Skeletal muscle tissue (tissue), 4 donors: ENCODE data around the gene NAXD. TPM values are rescaled to one million over a fixed set of nuclear protein-coding genes. Genes with fewer than 3 reads are reported as not detected.

Experiments used
- H3K27ac ChIP-seq: one replicate; pipeline ENCODE4 v1.7.0; 2013; ENCODE audit warnings: mild to moderate bottlenecking, low read depth, low read length, inconsistent platforms
- H3K27me3 ChIP-seq, 3 donors: one replicate each; pipeline ENCODE4 v1.7.0; 2013; ENCODE audit warnings: low read length in 3 of 3; ENCODE audit not compliant: control insufficient read depth in 3 of 3, insufficient read depth in 3 of 3
- H3K36me3 ChIP-seq, 3 donors: one replicate each; pipeline ENCODE4 v1.7.0; 2013; ENCODE audit warnings: low read length in 3 of 3; ENCODE audit not compliant: control insufficient read depth in 3 of 3, insufficient read depth in 3 of 3
- H3K4me1 ChIP-seq, 3 donors: one replicate each; pipeline ENCODE4 v1.7.0; 2013; ENCODE audit warnings: low read length in 3 of 3, mild to moderate bottlenecking in 3 of 3; ENCODE audit not compliant: control insufficient read depth in 3 of 3, insufficient read depth in 3 of 3
- H3K4me3 ChIP-seq, 3 donors: one replicate each; pipeline ENCODE4 v1.7.0; 2013; ENCODE audit warnings: low read length in 3 of 3
- H3K9ac ChIP-seq, 3 donors: one replicate each; pipeline ENCODE4 v1.7.0; 2013; ENCODE audit warnings: low read length in 3 of 3, mild to moderate bottlenecking in 3 of 3, moderate library complexity in 2 of 3, low read depth in 1 of 3
- H3K9me3 ChIP-seq, 3 donors: one replicate each; pipeline ENCODE4 v1.7.0; 2013; ENCODE audit warnings: low read length in 3 of 3; ENCODE audit not compliant: control insufficient read depth in 3 of 3
- total RNA-seq: library from RNA; depleted of rRNA; stranded (reverse); fragments of >200 nt; gene quantifications from one replicate; pipeline ENCODE4 v1.2.3, GENCODE V29; 2014
- donor health status: Osteomylitis.

Gene NAXD
- total RNA-seq, 1 donor from 2014 or later = 13.0 TPM

DNA sequence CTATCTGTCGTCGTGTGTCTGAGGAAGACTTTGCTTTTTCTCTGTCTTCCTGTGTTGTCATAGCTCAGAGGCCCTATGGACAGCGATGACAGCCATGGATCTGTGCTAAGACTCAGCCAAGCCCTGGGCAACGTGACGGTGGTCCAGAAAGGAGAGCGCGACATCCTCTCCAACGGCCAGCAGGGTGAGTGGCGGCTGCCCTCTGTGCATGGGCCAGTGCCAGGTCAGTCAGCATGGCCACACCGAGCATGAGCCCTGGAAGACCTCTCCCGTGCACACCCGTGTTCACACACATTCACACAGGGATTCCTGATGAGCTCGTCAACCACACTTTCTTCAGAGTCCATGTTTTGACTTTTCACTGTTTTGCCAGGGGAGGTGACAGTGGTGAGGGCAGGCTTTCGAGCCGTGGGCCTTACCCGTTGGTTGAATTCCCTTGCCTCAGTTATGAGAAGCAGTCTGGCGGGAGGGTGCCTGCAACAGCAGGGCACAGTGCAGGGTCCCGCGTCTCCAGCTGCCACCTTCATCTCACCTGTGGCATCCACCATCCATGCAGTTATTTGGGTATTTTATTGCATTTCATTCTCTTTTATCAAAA lies 20.2 kb downstream of the NAXD start:
- H3K27me3 ChIP-seq = no peaks in the 10 kb centered on the region
- no peak overlapping the region for H3K4me3 ChIP-seq
- H3K36me3 ChIP-seq = peaks cover 55 to 58% (median 57%) of the 10 kb centered on the region in 3 donors
- peaks cover 5 to 14% (median 9%) of the 10 kb centered on the region in 3 donors for H3K4me1 ChIP-seq
- no peaks in the 10 kb centered on the region for H3K9me3 ChIP-seq
- no peak overlapping the region for H3K9ac ChIP-seq
- no peak overlapping the region for H3K27ac ChIP-seq

DNA sequence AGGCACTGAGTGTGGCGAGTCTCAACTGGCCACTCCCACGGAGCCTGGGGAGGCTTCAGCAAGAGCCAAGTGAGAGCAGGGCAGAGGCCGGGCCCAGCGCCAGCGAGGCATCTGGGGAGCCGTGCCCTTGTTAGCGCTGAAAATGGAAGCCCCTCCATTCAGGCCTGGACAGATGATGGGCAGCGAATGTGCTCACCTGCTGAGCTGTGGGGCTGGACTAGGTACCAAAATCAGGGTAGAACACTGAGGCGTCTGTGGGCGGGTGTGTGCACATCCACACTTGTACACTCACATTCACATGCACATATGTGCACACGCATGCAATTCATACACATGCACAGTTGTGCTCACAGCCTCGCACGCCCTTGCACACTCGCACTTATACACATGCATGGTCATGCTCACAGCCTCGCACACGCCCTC lies 20.7 kb downstream of the NAXD start:
- Histone ChIP-seq H3K27me3 (no peaks in the 10 kb centered on the region), H3K9me3 (no peaks in the 10 kb centered on the region), H3K4me1 (peaks cover 10 to 19% (median 10%) of the 10 kb centered on the region in 3 donors), H3K36me3 (peaks cover 58 to 63% (median 60%) of the 10 kb centered on the region in 3 donors), H3K9ac (no peak overlapping the region), H3K4me3 (no peak overlapping the region), H3K27ac (no peak overlapping the region)

DNA sequence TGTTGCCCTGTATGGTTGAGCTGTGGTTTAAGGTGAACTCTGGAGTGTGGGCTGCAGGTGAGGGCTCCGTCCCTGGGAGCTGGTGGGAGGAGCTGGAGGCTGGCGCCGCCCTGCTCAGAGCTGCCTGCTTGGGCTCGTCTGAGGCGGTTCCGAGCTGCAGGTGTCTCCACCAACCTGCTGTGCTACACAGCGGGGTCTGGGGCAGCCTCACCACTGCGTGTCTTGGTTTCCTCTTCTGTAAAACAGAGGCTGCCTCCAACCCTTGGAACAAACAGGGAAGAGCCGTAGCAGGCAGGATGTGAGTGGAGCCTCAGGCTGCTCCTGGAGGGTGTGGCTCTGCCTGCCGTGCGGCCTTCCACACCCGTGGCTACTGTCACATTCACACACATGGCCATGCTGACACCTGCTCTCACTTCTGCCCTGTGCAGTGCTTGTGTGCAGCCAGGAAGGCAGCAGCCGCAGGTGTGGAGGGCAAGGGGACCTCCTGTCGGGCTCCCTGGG lies 21.4 kb downstream of the NAXD start:
- Histone ChIP-seq H3K9me3 (no peaks in the 10 kb centered on the region), H3K27ac (no peak overlapping the region), H3K9ac (no peak overlapping the region), H3K4me3 (no peak overlapping the region), H3K4me1 (peaks cover 8 to 25% (median 13%) of the 10 kb centered on the region in 3 donors), H3K27me3 (no peaks in the 10 kb centered on the region), H3K36me3 (peaks cover 65 to 70% (median 66%) of the 10 kb centered on the region in 3 donors)

DNA sequence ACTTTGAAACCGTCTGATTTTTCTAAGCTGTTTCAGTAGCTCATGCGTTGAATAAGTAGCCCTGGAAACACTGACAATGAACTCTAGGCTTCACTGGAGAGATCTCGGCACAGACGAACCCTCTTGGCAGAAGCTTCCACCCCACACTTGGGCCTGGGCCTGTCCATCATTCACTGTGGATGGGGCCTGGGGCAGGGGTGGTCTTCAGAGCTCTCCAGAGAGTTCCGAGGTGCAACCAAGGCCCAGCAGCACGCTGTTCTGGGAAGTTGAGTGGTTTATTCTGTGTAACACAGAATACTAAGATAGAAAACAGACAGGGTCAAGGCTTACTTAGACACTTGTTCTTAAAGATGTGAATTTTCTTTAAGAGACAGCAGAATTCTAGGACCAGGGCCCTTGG lies 21.9 kb downstream of the NAXD start:
- peaks cover 69 to 71% (median 70%) of the 10 kb centered on the region in 3 donors for H3K36me3 ChIP-seq
- peaks cover 8 to 25% (median 13%) of the 10 kb centered on the region in 3 donors for H3K4me1 ChIP-seq

DNA sequence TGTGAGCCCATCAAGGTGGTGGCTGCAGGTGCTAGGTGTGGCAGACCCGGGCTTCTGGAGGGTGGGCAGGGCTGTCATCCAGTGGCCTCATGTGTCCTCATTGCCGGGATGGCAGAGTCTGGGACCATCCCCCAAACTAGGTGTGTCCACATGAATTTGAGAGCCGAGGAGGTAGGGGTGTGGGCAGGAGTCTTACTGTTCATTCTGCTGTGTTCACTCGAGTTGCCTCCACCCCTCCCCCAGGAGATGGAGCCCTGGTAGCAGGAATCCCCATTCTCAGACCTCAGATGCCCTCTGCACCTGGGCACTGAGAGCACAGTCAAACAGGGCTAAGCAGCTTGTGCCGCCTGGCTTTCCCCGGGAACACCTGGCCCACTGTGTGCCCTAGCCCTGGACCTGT lies 22.4 kb downstream of the NAXD start:
- Histone ChIP-seq H3K4me1 (peaks cover 8 to 25% (median 13%) of the 10 kb centered on the region in 3 donors), H3K27ac (no peak overlapping the region), H3K4me3 (no peak overlapping the region), H3K9me3 (no peaks in the 10 kb centered on the region), H3K9ac (no peak overlapping the region), H3K36me3 (peaks cover 73 to 76% (median 75%) of the 10 kb centered on the region in 3 donors), H3K27me3 (no peaks in the 10 kb centered on the region)

More for the DNA sequence above, 21.9 kb downstream of the NAXD start:
- no peak overlapping the region for H3K27ac ChIP-seq
- no peak overlapping the region for H3K4me3 ChIP-seq
- H3K9me3 ChIP-seq = no peaks in the 10 kb centered on the region
- no peak overlapping the region for H3K9ac ChIP-seq
- no peaks in the 10 kb centered on the region for H3K27me3 ChIP-seq

DNA sequence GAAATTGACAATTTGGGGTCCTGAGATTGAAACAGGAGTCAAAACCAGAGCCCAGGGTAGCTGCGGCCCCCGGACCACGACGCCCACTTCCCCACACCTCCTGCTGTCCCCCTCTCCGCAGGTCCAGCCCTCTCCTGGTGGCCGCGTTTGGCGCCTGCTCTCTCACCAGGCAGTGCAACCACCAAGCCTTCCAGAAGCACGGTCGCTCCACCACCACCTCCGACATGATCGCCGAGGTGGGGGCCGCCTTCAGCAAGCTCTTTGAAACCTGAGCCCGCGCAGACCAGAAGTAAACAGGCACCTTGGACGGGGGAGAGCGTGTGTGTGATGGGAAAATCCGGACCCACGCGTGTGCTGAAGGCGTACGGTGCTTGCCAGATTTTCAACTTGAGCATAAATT lies 22.9 kb downstream of the NAXD start:
- Histone ChIP-seq H3K27ac (no peak overlapping the region), H3K36me3 (peaks cover 75 to 81% (median 80%) of the 10 kb centered on the region in 3 donors), H3K4me1 (peaks cover 8 to 25% (median 13%) of the 10 kb centered on the region in 3 donors), H3K9me3 (no peaks in the 10 kb centered on the region), H3K9ac (no peak overlapping the region), H3K27me3 (no peaks in the 10 kb centered on the region), H3K4me3 (no peak overlapping the region)

DNA sequence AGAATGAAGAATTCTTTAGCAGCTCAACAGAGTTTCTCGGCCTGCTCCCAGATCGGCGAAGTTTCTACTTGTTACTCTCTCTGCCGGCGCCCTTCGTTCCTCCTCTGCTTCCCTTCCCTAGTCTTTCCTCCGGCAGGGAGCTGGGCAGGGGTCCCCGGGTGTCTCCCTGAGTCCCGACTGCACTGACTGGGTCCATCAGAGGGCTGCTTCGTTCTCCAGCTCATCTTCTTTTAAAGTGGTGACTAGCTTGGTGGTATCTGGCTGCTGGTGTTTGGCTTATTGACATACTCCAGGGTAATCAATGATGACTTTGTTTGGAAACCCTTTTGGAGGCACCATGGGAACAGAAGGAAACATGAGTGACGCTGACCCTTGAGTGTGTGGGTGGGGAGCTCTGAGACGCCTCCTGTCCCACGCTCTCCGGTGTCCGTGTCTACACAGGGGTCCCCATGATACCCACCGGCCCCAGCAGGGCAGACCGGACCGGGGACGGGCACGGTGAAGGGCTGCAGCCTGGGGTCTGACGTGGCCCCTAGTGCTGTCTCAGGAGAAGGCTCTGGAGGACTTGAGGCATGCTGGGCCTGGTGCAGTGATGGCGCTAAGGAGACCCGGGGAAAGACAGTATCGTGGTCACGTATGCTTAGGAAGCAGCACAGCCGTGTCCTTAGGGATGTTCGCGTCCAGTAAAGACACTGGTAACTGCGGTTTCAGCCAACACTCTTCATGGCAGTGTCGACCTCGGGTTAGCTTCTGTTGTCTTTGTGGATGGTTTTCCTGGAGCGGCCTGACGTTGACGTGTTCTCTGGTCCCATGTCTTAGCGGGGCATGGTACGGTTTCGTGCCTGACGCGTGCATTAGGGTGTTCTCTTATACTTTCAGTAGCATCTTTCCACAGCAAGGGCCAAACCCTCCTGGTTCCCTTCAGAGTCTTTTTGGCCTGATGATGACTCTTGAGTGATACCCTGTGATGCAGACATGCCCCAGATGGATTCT lies 23.8 kb downstream of the NAXD start:
- no peak overlapping the region for H3K4me3 ChIP-seq
- no peaks in the 10 kb centered on the region for H3K27me3 ChIP-seq
- H3K4me1 ChIP-seq = peaks cover 8 to 19% (median 18%) of the 10 kb centered on the region in 3 donors
- H3K9me3 ChIP-seq = no peaks in the 10 kb centered on the region
- H3K36me3 ChIP-seq = peaks cover 79 to 89% (median 85%) of the 10 kb centered on the region in 3 donors
- no peak overlapping the region for H3K9ac ChIP-seq
- no peak overlapping the region for H3K27ac ChIP-seq

DNA sequence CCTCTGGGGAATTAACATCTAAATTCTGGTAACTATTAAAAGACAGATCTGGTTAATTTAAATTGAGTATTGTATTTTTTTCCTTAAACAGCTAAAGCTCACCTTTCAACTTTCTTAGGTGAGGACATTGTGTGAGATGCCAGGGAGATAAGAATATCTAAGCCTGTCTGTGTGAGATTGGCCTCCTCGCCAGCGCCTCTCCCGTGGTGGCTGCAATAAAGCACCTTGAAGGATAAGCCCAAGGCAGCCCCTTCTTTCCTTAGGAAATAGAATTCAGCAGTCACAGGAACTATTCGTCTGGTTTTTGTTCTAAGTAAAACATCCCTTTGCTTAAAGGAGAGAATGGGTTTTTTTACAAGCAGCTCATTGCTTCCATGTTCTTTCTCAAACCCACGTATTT lies 24.6 kb downstream of the NAXD start:
- Histone ChIP-seq H3K27ac (no peak overlapping the region), H3K9ac (no peak overlapping the region), H3K4me3 (no peak overlapping the region), H3K9me3 (no peaks in the 10 kb centered on the region), H3K4me1 (peaks cover 13 to 27% (median 23%) of the 10 kb centered on the region in 3 donors), H3K27me3 (no peaks in the 10 kb centered on the region), H3K36me3 (peaks cover 72 to 82% (median 82%) of the 10 kb centered on the region in 3 donors)

DNA sequence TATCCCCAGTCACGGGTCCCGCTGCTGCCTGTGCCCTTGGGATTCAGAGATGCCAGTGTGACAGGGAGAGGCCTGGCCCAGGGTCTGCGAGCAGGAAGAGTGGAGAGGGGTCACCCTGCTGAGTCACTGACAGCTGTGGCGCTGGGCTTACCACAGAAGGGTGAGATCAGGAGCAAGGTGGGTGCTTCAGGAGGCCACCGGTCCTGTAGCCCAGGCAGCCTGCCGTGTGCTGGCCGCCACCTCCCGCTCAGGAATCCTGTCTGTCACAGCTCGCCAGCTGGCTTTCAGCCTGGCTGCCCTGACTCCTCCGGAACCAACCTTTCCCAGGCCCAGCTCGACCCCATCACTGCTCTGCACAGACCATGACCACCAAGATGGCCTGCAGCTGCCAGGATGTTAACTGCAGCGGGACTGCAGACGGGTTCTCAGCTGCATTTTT lies 25.3 kb downstream of the NAXD start:
- peaks cover 65 to 75% (median 75%) of the 10 kb centered on the region in 3 donors for H3K36me3 ChIP-seq
- no peak overlapping the region for H3K27ac ChIP-seq
- no peak overlapping the region for H3K9ac ChIP-seq
- H3K27me3 ChIP-seq = no peaks in the 10 kb centered on the region
- no peaks in the 10 kb centered on the region for H3K9me3 ChIP-seq
- H3K4me1 ChIP-seq = peaks cover 13 to 30% (median 26%) of the 10 kb centered on the region in 3 donors
- no peak overlapping the region for H3K4me3 ChIP-seq
